GM12878 (cell line): ENCODE measurements around the gene FILIP1L.

Source experiments
- ATF7 ChIP-seq: fragments of 450-650 bp; IDR thresholded peaks from 2 replicates; pipeline ENCODE4 v1.6.1; 2016; ENCODE audit warnings: low read depth, mild to moderate bottlenecking
- CTCF ChIP-seq, 3 experiments: IDR thresholded peaks in 2 of 3; conservative IDR thresholded peaks in 1 of 3; 2 replicates each; pipeline ENCODE4 v1.5.1; 2011; ENCODE audit warnings: low read depth in 3 of 3, low read length in 3 of 3, mild to moderate bottlenecking in 3 of 3, control low read depth in 2 of 3, moderate library complexity in 2 of 3, inconsistent platforms in 1 of 3, mixed read lengths in 1 of 3; ENCODE audit not compliant: control insufficient read depth in 2 of 3, insufficient read depth in 1 of 3; ENCODE audit errors: extremely low read depth in 1 of 3
- HDAC2 ChIP-seq: fragments of 200-600 bp; sonication (generic); IDR thresholded peaks from 2 replicates; pipeline ENCODE4 v1.6.1; 2017
- KDM1A ChIP-seq: fragments of 200-600 bp; sonication (generic); IDR thresholded peaks from 2 replicates; pipeline ENCODE4 v1.6.1; 2016; ENCODE audit warnings: borderline replicate concordance
- NRF1 ChIP-seq: conservative IDR thresholded peaks from 2 replicates; pipeline ENCODE4 v1.6.1; 2011; ENCODE audit warnings: mild to moderate bottlenecking, low read depth, low read length, improper control_type of control experiment
- POLR2A ChIP-seq: IDR thresholded peaks from 2 replicates; pipeline ENCODE4 v1.6.1; 2011; ENCODE audit warnings: low read depth, mild to moderate bottlenecking, low read length
- SREBF2 ChIP-seq: IDR thresholded peaks from 2 replicates; pipeline ENCODE4 v1.6.1; 2012; ENCODE audit warnings: mild to moderate bottlenecking, low read length
- TAF1 ChIP-seq: IDR thresholded peaks from 2 replicates; pipeline ENCODE4 v1.6.1; 2011; ENCODE audit warnings: mild to moderate bottlenecking, low read depth, low read length, borderline replicate concordance
- ZNF207 ChIP-seq: fragments of 450-650 bp; IDR thresholded peaks from 2 replicates; pipeline ENCODE4 v1.6.1; 2014; ENCODE audit warnings: antibody characterized with exemption, mild to moderate bottlenecking, borderline replicate concordance

- TF ChIP-seq CTCF (IDR thresholded peaks at IDR 0.05 in 2 of 3, conservative IDR thresholded peaks at IDR 0.05 in 1 of 3; ENCODE audit: control insufficient read depth in 2 of 3, extremely low read depth in 1 of 3, insufficient read depth in 1 of 3, low read depth in 3 of 3, low read length in 3 of 3) (no peak), TAF1 (no peak), HDAC2 (no peak), POLR2A (no peak), ATF7 (no peak), ZNF207 (no peak), KDM1A (no peak), NRF1 (no peak), SREBF2 (no peak)
Observed at GRCh38 chr3:99883138-99883461, 231.2 kb downstream of the FILIP1L start.
